SU-DHL-6 (cell line): Measurements from ENCODE around the gene NKX6-1.

ENCODE experiments used
- EZH2phosphoT487 ChIP-seq: fragments of 200-600 bp; sonication (generic), shearing (Covaris generic); conservative IDR thresholded peaks from 2 replicates; pipeline ENCODE4 v1.6.1; 2018; ENCODE audit warnings: mild to moderate bottlenecking, antibody characterized with exemption, low read length, moderate library complexity, mixed read lengths
- TF ChIP-seq, protein P1 (sequence below): fragments of 200-600 bp; sonication (generic); IDR thresholded peaks from one replicate; pipeline ENCODE4 v1.5.1; 2017; ENCODE audit warnings: antibody characterized with exemption, mild to moderate bottlenecking, low read length, moderate library complexity; ENCODE audit not compliant: insufficient read depth, poor library complexity, severe bottlenecking

DNA sequence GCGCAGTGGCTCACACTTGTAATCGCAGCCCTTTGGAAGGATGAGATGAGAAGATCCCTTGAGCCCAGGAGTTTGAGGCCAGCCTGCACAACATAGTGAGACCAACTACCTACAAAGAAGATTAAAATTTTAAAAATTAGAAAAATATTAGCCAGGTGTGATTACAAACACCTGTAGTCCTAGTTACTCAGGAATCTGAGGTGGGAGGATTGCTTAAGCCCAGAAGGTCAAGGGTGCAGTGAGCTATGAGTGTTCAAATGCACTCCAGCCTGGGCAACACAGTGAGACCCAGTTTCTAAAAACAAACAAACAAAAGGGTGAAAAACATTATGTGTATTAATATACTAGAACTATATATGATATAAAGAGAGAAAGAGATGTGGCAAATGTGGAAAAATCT is 36.8 kb upstream of the NKX6-1 start:
- TF ChIP-seq, protein P1, sequence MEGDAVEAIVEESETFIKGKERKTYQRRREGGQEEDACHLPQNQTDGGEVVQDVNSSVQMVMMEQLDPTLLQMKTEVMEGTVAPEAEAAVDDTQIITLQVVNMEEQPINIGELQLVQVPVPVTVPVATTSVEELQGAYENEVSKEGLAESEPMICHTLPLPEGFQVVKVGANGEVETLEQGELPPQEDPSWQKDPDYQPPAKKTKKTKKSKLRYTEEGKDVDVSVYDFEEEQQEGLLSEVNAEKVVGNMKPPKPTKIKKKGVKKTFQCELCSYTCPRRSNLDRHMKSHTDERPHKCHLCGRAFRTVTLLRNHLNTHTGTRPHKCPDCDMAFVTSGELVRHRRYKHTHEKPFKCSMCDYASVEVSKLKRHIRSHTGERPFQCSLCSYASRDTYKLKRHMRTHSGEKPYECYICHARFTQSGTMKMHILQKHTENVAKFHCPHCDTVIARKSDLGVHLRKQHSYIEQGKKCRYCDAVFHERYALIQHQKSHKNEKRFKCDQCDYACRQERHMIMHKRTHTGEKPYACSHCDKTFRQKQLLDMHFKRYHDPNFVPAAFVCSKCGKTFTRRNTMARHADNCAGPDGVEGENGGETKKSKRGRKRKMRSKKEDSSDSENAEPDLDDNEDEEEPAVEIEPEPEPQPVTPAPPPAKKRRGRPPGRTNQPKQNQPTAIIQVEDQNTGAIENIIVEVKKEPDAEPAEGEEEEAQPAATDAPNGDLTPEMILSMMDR: no peak
- no peak for TF ChIP-seq EZH2phosphoT487
